HepG2 (cell line): ENCODE data around the gene CLDN19. TPM values are rescaled to one million over a fixed set of nuclear protein-coding genes. Genes with fewer than 3 reads are reported as not detected.
A peak's percentile ranks its signal among the peaks of the same experiment; 100 is the strongest.

Source experiments
- CBX5 ChIP-seq: sonication (generic); formaldehyde crosslinking; IDR thresholded peaks from 2 replicates; pipeline ENCODE4 v1.4.0; 2020; ENCODE audit warnings: missing genetic modification reagents, borderline replicate concordance
- CSRNP2 ChIP-seq: sonication (generic); formaldehyde crosslinking; conservative IDR thresholded peaks from 2 replicates; pipeline ENCODE4 v1.8.0; 2022; ENCODE audit warnings: low read depth, missing genetic modification reagents
- HOXD1 ChIP-seq: sonication (generic); formaldehyde crosslinking; IDR thresholded peaks from 2 replicates; pipeline ENCODE4 v1.5.0; 2020; ENCODE audit warnings: missing genetic modification reagents
- MIXL1 ChIP-seq: IDR thresholded peaks from 2 replicates; pipeline ENCODE4 v1.6.1; 2016
- MTA3 ChIP-seq: sonication (generic); formaldehyde crosslinking; IDR thresholded peaks from 2 replicates; pipeline ENCODE4 v1.4.0; 2020; ENCODE audit warnings: missing genetic modification reagents
- MTF2 ChIP-seq: sonication (generic); formaldehyde crosslinking; IDR thresholded peaks from 2 replicates; pipeline ENCODE4 v1.5.0; 2020; ENCODE audit warnings: missing genetic modification reagents, borderline replicate concordance
- NR2F2 ChIP-seq: IDR thresholded peaks from 2 replicates; pipeline ENCODE4 v1.6.1; 2012; ENCODE audit warnings: low read depth, inconsistent platforms, borderline replicate concordance
- PATZ1 ChIP-seq: sonication (generic); formaldehyde crosslinking; IDR thresholded peaks from 2 replicates; pipeline ENCODE4 v1.4.0; 2020; ENCODE audit warnings: missing genetic modification reagents
- SSRP1 ChIP-seq: IDR thresholded peaks from 2 replicates; pipeline ENCODE4 v1.6.1; 2016; ENCODE audit warnings: control low read depth
- TBL1XR1 ChIP-seq: fragments of 150-350 bp; IDR thresholded peaks from 2 replicates; pipeline ENCODE4 v1.6.1; 2014; ENCODE audit warnings: borderline replicate concordance, low read length; ENCODE audit not compliant: partially characterized antibody
- ZNF101 ChIP-seq: sonication (generic); formaldehyde crosslinking; IDR thresholded peaks from 2 replicates; pipeline ENCODE4 v1.4.0; 2020; ENCODE audit warnings: mild to moderate bottlenecking, low read depth, missing genetic modification reagents, borderline replicate concordance
- ZNF20 ChIP-seq: sonication (generic); formaldehyde crosslinking; IDR thresholded peaks from 2 replicates; pipeline ENCODE4 v1.4.0; 2020; ENCODE audit warnings: mild to moderate bottlenecking, moderate library complexity, missing genetic modification reagents
- ZNF264 ChIP-seq: sonication (generic); formaldehyde crosslinking; IDR thresholded peaks from 2 replicates; pipeline ENCODE4 v1.4.0; 2020; ENCODE audit warnings: missing genetic modification reagents
- ZNF503 ChIP-seq: sonication (generic); formaldehyde crosslinking; IDR thresholded peaks from 2 replicates; pipeline ENCODE4 v1.4.0; 2020; ENCODE audit warnings: missing genetic modification reagents
- ZNF691 ChIP-seq: sonication (generic); formaldehyde crosslinking; IDR thresholded peaks from 2 replicates; pipeline ENCODE4 v1.4.0; 2020; ENCODE audit warnings: missing genetic modification reagents, low read depth, mild to moderate bottlenecking, borderline replicate concordance
- ZSCAN31 ChIP-seq: sonication (generic); formaldehyde crosslinking; IDR thresholded peaks from 2 replicates; pipeline ENCODE4 v1.5.0; 2020; ENCODE audit warnings: low read depth, mild to moderate bottlenecking, missing genetic modification reagents
- polyA plus RNA-seq, 8 experiments: library from polyadenylated mRNA; depleted of rRNA in 3 of 8; stranded (reverse) in 7 of 8; unstranded in 1 of 8; fragments of >200 nt; fragmentation: Illumina TruSeq in 4 of 8; extraction: Trizol in 4 of 8; gene quantifications; 2 replicates each; pipeline versions ENCODE4 v1.2.1 to v1.2.3, GENCODE V29; 2011 to 2016; ENCODE audit warnings: low read depth in 4 of 8, missing spikeins in 1 of 8, mixed read lengths in 1 of 8; ENCODE audit not compliant: insufficient read depth in 1 of 8
- total RNA-seq, 5 experiments: library from RNA; depleted of rRNA; stranded (reverse); fragments of >200 nt; fragmentation: Illumina TruSeq; extraction: Trizol; gene quantifications; 2 replicates each; pipeline ENCODE4 v1.2.3, GENCODE V29; 2016; ENCODE audit warnings: low read depth in 1 of 5
- TF ChIP-seq, protein P1 (sequence below): IDR thresholded peaks from 2 replicates; pipeline ENCODE4 v1.6.1; 2018; ENCODE audit warnings: missing genetic modification reagents, mild to moderate bottlenecking, missing compliant biosample characterization
- TF ChIP-seq, protein P2 (sequence below): sonication (generic); formaldehyde crosslinking; IDR thresholded peaks from 2 replicates; pipeline ENCODE4 v1.5.0; 2020; ENCODE audit warnings: missing genetic modification reagents
- TF ChIP-seq, protein P3 (sequence below): sonication (generic); formaldehyde crosslinking; IDR thresholded peaks from 2 replicates; pipeline ENCODE4 v1.8.0; 2023; ENCODE audit warnings: mild to moderate bottlenecking, missing genetic modification reagents

CLDN19 gene
- total and polyA plus RNA-seq, 2 of the 13 experiments (the other 11 are each of a cell fraction or from before 2014, with no cell fraction given): 5.0 to 7.6 TPM

GRCh38 chr1:42766741-42767509, 26.9 kb upstream of the CLDN19 start, which contains the start of the genes C1orf50 and P3H1 (continued):
- TF ChIP-seq, protein P1, sequence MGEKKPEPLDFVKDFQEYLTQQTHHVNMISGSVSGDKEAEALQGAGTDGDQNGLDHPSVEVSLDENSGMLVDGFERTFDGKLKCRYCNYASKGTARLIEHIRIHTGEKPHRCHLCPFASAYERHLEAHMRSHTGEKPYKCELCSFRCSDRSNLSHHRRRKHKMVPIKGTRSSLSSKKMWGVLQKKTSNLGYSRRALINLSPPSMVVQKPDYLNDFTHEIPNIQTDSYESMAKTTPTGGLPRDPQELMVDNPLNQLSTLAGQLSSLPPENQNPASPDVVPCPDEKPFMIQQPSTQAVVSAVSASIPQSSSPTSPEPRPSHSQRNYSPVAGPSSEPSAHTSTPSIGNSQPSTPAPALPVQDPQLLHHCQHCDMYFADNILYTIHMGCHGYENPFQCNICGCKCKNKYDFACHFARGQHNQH: no peak
- TF ChIP-seq CSRNP2 (no peak), SSRP1 (CRISPR knock-in tag) (no peak), ZNF503 (CRISPR knock-in tag) (0 out of 2 replicates have a peak, but pooled peaks have one; percentile 22), PATZ1 (CRISPR knock-in tag) (peak; percentile 52), MIXL1 (CRISPR knock-in tag) (no peak), ZNF691 (CRISPR knock-in tag) (0 out of 2 replicates have a peak, but pooled peaks have one; percentile 73), CBX5 (CRISPR knock-in tag) (no peak), TBL1XR1 (peak; percentile 55), MTA3 (CRISPR knock-in tag) (no peak), MTF2 (CRISPR knock-in tag) (peak; percentile 83; the same call in 1 of the 2 replicates), ZSCAN31 (CRISPR knock-in tag) (0 out of 2 replicates have a peak, but pooled peaks have one; percentile 41), HOXD1 (peak; percentile 70; the same call in 1 of the 2 replicates), ZNF20 (CRISPR knock-in tag) (no peak), ZNF101 (CRISPR knock-in tag) (no peak), NR2F2 (no peak), ZNF264 (CRISPR knock-in tag) (peak; percentile 70; the same call in 1 of the 2 replicates)
- TF ChIP-seq, protein P2, sequence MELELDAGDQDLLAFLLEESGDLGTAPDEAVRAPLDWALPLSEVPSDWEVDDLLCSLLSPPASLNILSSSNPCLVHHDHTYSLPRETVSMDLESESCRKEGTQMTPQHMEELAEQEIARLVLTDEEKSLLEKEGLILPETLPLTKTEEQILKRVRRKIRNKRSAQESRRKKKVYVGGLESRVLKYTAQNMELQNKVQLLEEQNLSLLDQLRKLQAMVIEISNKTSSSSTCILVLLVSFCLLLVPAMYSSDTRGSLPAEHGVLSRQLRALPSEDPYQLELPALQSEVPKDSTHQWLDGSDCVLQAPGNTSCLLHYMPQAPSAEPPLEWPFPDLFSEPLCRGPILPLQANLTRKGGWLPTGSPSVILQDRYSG (CRISPR knock-in tag): 0 out of 2 replicates have a peak, but pooled peaks have one; percentile 55
- TF ChIP-seq, protein P3, sequence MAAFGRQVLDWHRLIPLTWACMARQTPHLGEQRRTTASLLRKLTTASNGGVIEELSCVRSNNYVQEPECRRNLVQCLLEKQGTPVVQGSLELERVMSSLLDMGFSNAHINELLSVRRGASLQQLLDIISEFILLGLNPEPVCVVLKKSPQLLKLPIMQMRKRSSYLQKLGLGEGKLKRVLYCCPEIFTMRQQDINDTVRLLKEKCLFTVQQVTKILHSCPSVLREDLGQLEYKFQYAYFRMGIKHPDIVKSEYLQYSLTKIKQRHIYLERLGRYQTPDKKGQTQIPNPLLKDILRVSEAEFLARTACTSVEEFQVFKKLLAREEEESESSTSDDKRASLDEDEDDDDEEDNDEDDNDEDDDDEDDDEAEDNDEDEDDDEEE: peak; percentile 69; the same call in 1 of the 2 replicates
